Astrocyte (in vitro differentiated cells and primary cell): ENCODE data around the gene CPNE7.

Experiments
- EZH2 ChIP-seq: IDR thresholded peaks from 2 replicates; pipeline ENCODE4 v1.6.1; 2012; ENCODE audit warnings: mild to moderate bottlenecking, low read length, inconsistent platforms; ENCODE audit not compliant: insufficient read depth
- TF ChIP-seq, protein P1 (sequence below): IDR thresholded peaks from 2 replicates; pipeline ENCODE4 v1.5.1; 2011; ENCODE audit warnings: low read depth, mild to moderate bottlenecking, inconsistent platforms, low read length, moderate library complexity; ENCODE audit not compliant: insufficient read depth

DNA sequence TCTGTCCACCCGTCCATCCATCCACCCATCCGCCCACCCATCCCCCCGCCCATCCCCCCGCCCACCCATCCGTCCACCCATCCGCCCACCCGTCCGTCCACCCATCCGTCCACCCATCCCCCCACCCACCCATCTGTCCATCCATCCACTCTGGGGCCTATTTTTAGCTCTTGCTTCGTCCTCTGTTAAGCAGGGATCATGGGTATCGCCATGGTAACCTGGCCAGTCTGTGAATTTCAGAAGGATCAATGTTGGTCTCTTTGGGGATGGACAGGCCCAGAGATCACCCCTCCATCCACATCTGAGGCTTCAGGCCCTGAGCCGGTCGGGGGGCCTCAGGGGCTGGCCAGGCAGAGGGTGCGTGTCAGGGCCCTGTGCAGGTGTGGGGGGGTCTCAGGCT is 22.6 kb downstream of the CPNE7 start:
- TF ChIP-seq, protein P1, sequence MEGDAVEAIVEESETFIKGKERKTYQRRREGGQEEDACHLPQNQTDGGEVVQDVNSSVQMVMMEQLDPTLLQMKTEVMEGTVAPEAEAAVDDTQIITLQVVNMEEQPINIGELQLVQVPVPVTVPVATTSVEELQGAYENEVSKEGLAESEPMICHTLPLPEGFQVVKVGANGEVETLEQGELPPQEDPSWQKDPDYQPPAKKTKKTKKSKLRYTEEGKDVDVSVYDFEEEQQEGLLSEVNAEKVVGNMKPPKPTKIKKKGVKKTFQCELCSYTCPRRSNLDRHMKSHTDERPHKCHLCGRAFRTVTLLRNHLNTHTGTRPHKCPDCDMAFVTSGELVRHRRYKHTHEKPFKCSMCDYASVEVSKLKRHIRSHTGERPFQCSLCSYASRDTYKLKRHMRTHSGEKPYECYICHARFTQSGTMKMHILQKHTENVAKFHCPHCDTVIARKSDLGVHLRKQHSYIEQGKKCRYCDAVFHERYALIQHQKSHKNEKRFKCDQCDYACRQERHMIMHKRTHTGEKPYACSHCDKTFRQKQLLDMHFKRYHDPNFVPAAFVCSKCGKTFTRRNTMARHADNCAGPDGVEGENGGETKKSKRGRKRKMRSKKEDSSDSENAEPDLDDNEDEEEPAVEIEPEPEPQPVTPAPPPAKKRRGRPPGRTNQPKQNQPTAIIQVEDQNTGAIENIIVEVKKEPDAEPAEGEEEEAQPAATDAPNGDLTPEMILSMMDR = no peak
- TF ChIP-seq EZH2 = no peak
